Measurements from ENCODE around the gene PADI6. TPM values are rescaled to one million over a fixed set of nuclear protein-coding genes. Genes with fewer than 3 reads are reported as not detected.

Gene PADI6
- total and polyA plus RNA-seq, 2 of the 8 experiments (the other 6 are each of a cell fraction or from before 2014, with no cell fraction given), result not detected

DNA sequence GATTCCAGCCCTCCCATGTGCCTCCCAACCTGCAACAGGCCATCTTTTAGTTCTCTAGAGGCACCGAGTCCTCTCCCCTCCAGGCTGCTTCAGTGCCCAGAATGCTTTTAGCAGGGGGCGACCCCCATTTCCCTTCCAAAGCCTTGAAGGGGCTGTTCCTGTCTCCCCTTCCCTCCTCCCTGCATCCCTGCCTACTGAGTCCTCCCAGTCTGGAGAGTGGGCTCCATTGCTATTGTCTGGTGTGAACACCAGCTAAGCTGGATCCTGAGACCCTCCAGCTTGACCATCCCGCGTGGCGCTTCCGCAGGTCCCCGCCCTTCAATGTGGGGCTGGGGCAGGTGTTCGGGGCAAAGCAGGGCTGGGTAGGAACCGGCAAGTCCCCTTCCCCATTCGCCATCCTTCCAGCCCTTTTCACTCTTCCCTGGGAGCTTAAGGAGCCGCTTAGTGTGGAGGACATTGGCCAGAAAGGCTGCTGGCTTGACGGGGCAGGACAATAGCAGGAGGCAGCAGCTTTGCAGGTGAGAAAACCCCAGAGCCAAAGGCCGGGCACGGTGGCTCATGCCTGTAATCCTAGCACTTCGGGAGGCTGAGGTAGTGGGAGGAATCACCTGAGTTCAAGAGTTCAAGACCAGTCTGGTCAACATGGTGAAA is 32.2 kb downstream of the PADI6 start (continued):
- no peak for TF ChIP-seq CHD7 (IDR thresholded peaks at IDR 0.05; ENCODE audit: insufficient replicate concordance, low read length)
